H1 (cell line): ENCODE results near the gene RNF224. TPM values are rescaled to one million over a fixed set of nuclear protein-coding genes. Genes with fewer than 3 reads are reported as not detected.
A peak's percentile ranks its signal among the peaks of the same experiment; 100 is the strongest.

Source experiments
- CTCF ChIA-PET: fragments of 300-600 bp; sonication (Branson Sonifier 250); formaldehyde crosslinking; loops from one replicate; lab custom pipeline; 2021; ENCODE audit not compliant: partially characterized antibody; lab: Charles Lee
- POLR2A ChIA-PET: fragments of 300-600 bp; sonication (Branson Sonifier 250); formaldehyde crosslinking; loops from one replicate; lab custom pipeline; 2021; ENCODE audit warnings: inconsistent platforms; ENCODE audit not compliant: partially characterized antibody; lab: Charles Lee
- DNase-seq, 2 experiments: peaks; one replicate each; pipeline versions ENCODE4 v3.0.0 to v3.0.0-alpha.2; 2010 to 2022; ENCODE audit warnings: low spot score in 2 of 2, low read depth in 1 of 2, mixed read lengths in 1 of 2
- FAIRE-seq: peaks from 2 replicates; lab custom pipeline; 2011; peaks lifted over from hg19 to GRCh38; lab: Jason Lieb, UNC
- H2AFZ ChIP-seq: 2 replicates; pipeline ENCODE4 v1.8.1; 2012; ENCODE audit warnings: low read length, inconsistent platforms
- H2AK5ac ChIP-seq: 2 replicates; pipeline ENCODE4 v1.6.1; 2013; ENCODE audit warnings: low read depth, low read length
- H2BK120ac ChIP-seq: replicated peaks from 2 replicates; pipeline ENCODE3; 2013; ENCODE audit warnings: low read depth, low read length, inconsistent platforms
- H2BK12ac ChIP-seq: 2 replicates; pipeline ENCODE4 v1.6.1; 2013; ENCODE audit warnings: low read depth, low read length
- H2BK15ac ChIP-seq: 2 replicates; pipeline ENCODE4 v1.6.1; 2013; ENCODE audit warnings: low read length
- H2BK20ac ChIP-seq: 2 replicates; pipeline ENCODE4 v1.6.1; 2013; ENCODE audit warnings: low read length
- H2BK5ac ChIP-seq: 2 replicates; pipeline ENCODE4 v1.6.1; 2013; ENCODE audit warnings: low read depth, low read length
- H3K14ac ChIP-seq: 2 replicates; pipeline ENCODE4 v1.6.1; 2013; ENCODE audit warnings: inconsistent platforms; ENCODE audit not compliant: insufficient read length
- H3K18ac ChIP-seq: 2 replicates; pipeline ENCODE4 v1.6.1; 2013; ENCODE audit warnings: low read length; ENCODE audit errors: extremely low read depth
- H3K23ac ChIP-seq: 2 replicates; pipeline ENCODE4 v1.6.1; 2013; ENCODE audit warnings: inconsistent platforms; ENCODE audit not compliant: insufficient read length
- H3K23me2 ChIP-seq: 2 replicates; pipeline ENCODE4 v1.6.1; 2013; ENCODE audit warnings: low read depth, low read length
- H3K27ac ChIP-seq: 2 replicates; pipeline ENCODE4 v1.6.1; 2011; ENCODE audit warnings: low read depth, low read length, inconsistent platforms
- H3K27me3 ChIP-seq, 4 experiments: replicated peaks in 1 of 4; 1 replicate in 1 of 4; 2 replicates in 3 of 4; pipeline versions ENCODE4 v1.6.1 to v1.8.1; 2011 to 2013; ENCODE audit warnings: low read length in 3 of 4, mild to moderate bottlenecking in 3 of 4, inconsistent platforms in 2 of 4, mixed read lengths in 2 of 4, moderate library complexity in 1 of 4; ENCODE audit not compliant: control insufficient read depth in 3 of 4, insufficient read depth in 3 of 4; ENCODE audit errors: extremely low read depth in 1 of 4
- H3K36me3 ChIP-seq, 4 experiments: 2 replicates each; pipeline versions ENCODE4 v1.6.1 to v1.8.1; 2011 to 2013; ENCODE audit warnings: mild to moderate bottlenecking in 4 of 4, low read length in 3 of 4, moderate library complexity in 2 of 4, control low read depth in 1 of 4, inconsistent platforms in 1 of 4; ENCODE audit not compliant: insufficient read depth in 4 of 4, control insufficient read depth in 2 of 4
- H3K4ac ChIP-seq: replicated peaks from 2 replicates; pipeline ENCODE3; 2013; ENCODE audit warnings: low read length, low read depth, mixed read lengths, inconsistent platforms; ENCODE audit not compliant: insufficient read length
- H3K4me1 ChIP-seq, 4 experiments: replicated peaks in 1 of 4; 1 replicate in 1 of 4; 2 replicates in 3 of 4; pipeline versions ENCODE4 v1.6.1 to v1.8.1; 2011 to 2013; ENCODE audit warnings: low read length in 3 of 4, inconsistent platforms in 2 of 4, mixed read lengths in 1 of 4; ENCODE audit not compliant: insufficient read depth in 4 of 4, control insufficient read depth in 3 of 4
- H3K4me2 ChIP-seq, 2 experiments: 2 replicates each; pipeline versions ENCODE4 v1.6.1 to v1.8.1; 2011 to 2013; ENCODE audit warnings: low read depth in 2 of 2, low read length in 2 of 2, control low read depth in 1 of 2, inconsistent platforms in 1 of 2, mild to moderate bottlenecking in 1 of 2; ENCODE audit not compliant: insufficient read depth in 1 of 2
- H3K4me3 ChIP-seq, 4 experiments: fragments of 200-600, 300-600 bp in 1 of 4; sonication (generic), shearing (Covaris generic), sonication (Bioruptor Twin) in 1 of 4; 2 replicates each; pipeline versions ENCODE4 v1.5.1 to v1.8.1; 2011 to 2016; ENCODE audit warnings: low read length in 4 of 4, low read depth in 3 of 4, control low read depth in 2 of 4, inconsistent platforms in 2 of 4, mild to moderate bottlenecking in 2 of 4, mixed read lengths in 1 of 4, moderate library complexity in 1 of 4; ENCODE audit not compliant: insufficient read depth in 2 of 4; ENCODE audit errors: extremely low read depth in 1 of 4
- H3K56ac ChIP-seq: replicated peaks from 2 replicates; pipeline ENCODE3; 2013; ENCODE audit warnings: low read depth, mild to moderate bottlenecking, mixed read lengths, low read length, inconsistent platforms; ENCODE audit not compliant: insufficient read length
- H3K79me1 ChIP-seq: 2 replicates; pipeline ENCODE4 v1.6.1; 2013; ENCODE audit warnings: low read depth, low read length, control low read depth
- H3K79me2 ChIP-seq, 2 experiments: 2 replicates each; pipeline versions ENCODE4 v1.6.1 to v1.8.1; 2012 to 2013; ENCODE audit warnings: low read length in 2 of 2, mild to moderate bottlenecking in 2 of 2, inconsistent platforms in 1 of 2; ENCODE audit not compliant: insufficient read depth in 2 of 2, control insufficient read depth in 1 of 2
- H3K9ac ChIP-seq, 4 experiments: replicated peaks in 1 of 4; 1 replicate in 1 of 4; 2 replicates in 3 of 4; pipeline versions ENCODE4 v1.6.1 to v1.8.1; 2011 to 2013; ENCODE audit warnings: low read depth in 3 of 4, low read length in 3 of 4, control low read depth in 2 of 4, mild to moderate bottlenecking in 2 of 4, moderate library complexity in 2 of 4, inconsistent platforms in 1 of 4; ENCODE audit errors: extremely low read depth in 1 of 4
- H3K9me3 ChIP-seq, 2 experiments: 2 replicates each; pipeline versions ENCODE4 v1.6.1 to v1.8.1; 2012 to 2013; ENCODE audit warnings: mild to moderate bottlenecking in 2 of 2, moderate library complexity in 2 of 2, control low read depth in 1 of 2, inconsistent platforms in 1 of 2, low read depth in 1 of 2, low read length in 1 of 2, mixed read lengths in 1 of 2; ENCODE audit not compliant: insufficient read depth in 2 of 2
- H4K20me1 ChIP-seq, 2 experiments: replicated peaks in 1 of 2; 2 replicates each; pipeline versions ENCODE3 to v1.8.1; 2011 to 2013; ENCODE audit warnings: inconsistent platforms in 2 of 2, low read length in 2 of 2, mild to moderate bottlenecking in 1 of 2; ENCODE audit not compliant: insufficient read depth in 2 of 2, control insufficient read depth in 1 of 2
- H4K5ac ChIP-seq: 2 replicates; pipeline ENCODE4 v1.6.1; 2013; ENCODE audit warnings: low read length, low read depth, mixed read lengths, inconsistent platforms; ENCODE audit not compliant: insufficient read length
- H4K8ac ChIP-seq: 2 replicates; pipeline ENCODE4 v1.8.0; 2013; ENCODE audit warnings: mild to moderate bottlenecking, moderate library complexity, low read length, inconsistent platforms; ENCODE audit not compliant: insufficient read depth; ENCODE audit errors: extremely low read depth
- H4K91ac ChIP-seq: replicated peaks from 2 replicates; pipeline ENCODE3; 2013; ENCODE audit warnings: low read length, mixed read lengths, inconsistent platforms; ENCODE audit not compliant: insufficient read length
- BCL11A ChIP-seq, 2 experiments: IDR thresholded peaks; one replicate each; pipeline ENCODE4 v1.6.1; 2011; ENCODE audit warnings: low read depth in 2 of 2, low read length in 2 of 2, mild to moderate bottlenecking in 2 of 2
- BRCA1 ChIP-seq: IDR thresholded peaks from 2 replicates; pipeline ENCODE4 v1.6.1; 2012; ENCODE audit warnings: low read depth, low read length, improper control_type of control experiment
- CREB1 ChIP-seq: IDR thresholded peaks from 2 replicates; pipeline ENCODE4 v1.6.1; 2012; ENCODE audit warnings: inconsistent platforms
- GTF2F1 ChIP-seq: IDR thresholded peaks from 2 replicates; pipeline ENCODE4 v1.6.1; 2012; ENCODE audit warnings: low read depth, low read length, improper control_type of control experiment, borderline replicate concordance
- HDAC6 ChIP-seq: IDR thresholded peaks from one replicate; pipeline ENCODE4 v1.7.1; 2012; ENCODE audit warnings: low read depth, mild to moderate bottlenecking, inconsistent platforms, low read length, moderate library complexity
- KDM5A ChIP-seq: fragments of 200-600 bp; IDR thresholded peaks from 2 replicates; pipeline ENCODE4 v1.7.1; 2012; ENCODE audit warnings: mild to moderate bottlenecking, low read length, inconsistent platforms, mixed read lengths
- MAFK ChIP-seq: IDR thresholded peaks from 2 replicates; pipeline ENCODE4 v1.6.1; 2012; ENCODE audit warnings: low read depth, mild to moderate bottlenecking, improper control_type of control experiment, low read length
- NRF1 ChIP-seq: IDR thresholded peaks from 2 replicates; pipeline ENCODE4 v1.6.1; 2011; ENCODE audit warnings: mild to moderate bottlenecking, low read depth, low read length, improper control_type of control experiment
- RFX5 ChIP-seq: IDR thresholded peaks from 2 replicates; pipeline ENCODE4 v1.6.1; 2011; ENCODE audit warnings: low read depth, low read length, improper control_type of control experiment, borderline replicate concordance
- SIN3A ChIP-seq, 2 experiments: IDR thresholded peaks in 1 of 2; conservative IDR thresholded peaks in 1 of 2; 2 replicates each; pipeline ENCODE4 v1.6.1; 2011 to 2012; ENCODE audit warnings: low read length in 2 of 2, improper control_type of control experiment in 1 of 2, low read depth in 1 of 2, mild to moderate bottlenecking in 1 of 2
- SP2 ChIP-seq: IDR thresholded peaks from 2 replicates; pipeline ENCODE4 v1.6.1; 2012; ENCODE audit warnings: mild to moderate bottlenecking, low read length, inconsistent platforms
- SRF ChIP-seq: IDR thresholded peaks from 2 replicates; pipeline ENCODE4 v1.6.1; 2011; ENCODE audit warnings: mild to moderate bottlenecking, low read depth, low read length, moderate library complexity
- TCF12 ChIP-seq: IDR thresholded peaks from 2 replicates; pipeline ENCODE4 v1.6.1; 2011; ENCODE audit warnings: low read depth, mild to moderate bottlenecking, low read length
- WGBS, 2 experiments: shearing (Covaris generic) in 1 of 2; methylation state at CpG; one replicate each; pipeline versions ENCODE4 v1.1.6 to v1.1.7; 2013 to 2015; ENCODE audit warnings: low lambda C conversion rate in 2 of 2, mixed read lengths in 2 of 2, inconsistent platforms in 1 of 2, low coverage in 1 of 2, missing lambda C conversion rate in 1 of 2; ENCODE audit not compliant: insufficient replicate concordance in 2 of 2, insufficient coverage in 1 of 2, insufficient read length in 1 of 2; ENCODE audit errors: extremely low coverage in 1 of 2, missing lambda C conversion rate in 1 of 2; 5-methylcytosine and 5-hydroxymethylcytosine counted together
- polyA plus RNA-seq, 7 experiments: library from polyadenylated mRNA; depleted of rRNA in 3 of 7; stranded (reverse) in 5 of 7; unstranded in 2 of 7; fragments of >200 nt in 5 of 7; fragments of 200-250 nt in 2 of 7; gene quantifications; 1 replicate in 5 of 7; 2 replicates in 1 of 7; 4 replicates in 1 of 7; pipeline versions ENCODE4 v1.2.1 to v1.2.3, GENCODE V29; 2011 to 2013; ENCODE audit warnings: missing spikeins in 2 of 7, mixed read lengths in 2 of 7
- total RNA-seq: library from RNA; stranded (reverse); fragmentation: NEBNext Ultra II Directional; extraction: Animal tissue kit (Norgen Biotek cat#: 25700); gene quantifications from 2 replicates; pipeline ENCODE4 v1.2.1, GENCODE V29; 2021

Gene RNF224
- total and polyA plus RNA-seq, 2 of the 8 experiments (the other 6 are each of a cell fraction or from before 2014, with no cell fraction given), result 0.24 TPM; not detected in 1

- Histone ChIP-seq H3K9me3 (no peaks in the 10 kb centered on the region), H2AK5ac (no peak overlapping the region), H3K27me3 (no peaks in the 10 kb centered on the region), H2AFZ (no peak overlapping the region), H2BK120ac (no peak overlapping the region), H2BK15ac (no peak overlapping the region), H3K27ac (no peak overlapping the region), H3K56ac (no peak overlapping the region), H3K79me2 (no peaks in the 10 kb centered on the region), H3K4me2 (no peak overlapping the region), H3K36me3 (peaks cover 9 to 34% (median 24%) of the 10 kb centered on the region in 4 experiments), H2BK12ac (no peak overlapping the region), H3K79me1 (no peaks in the 10 kb centered on the region), H2BK5ac (peak overlapping the region; percentile 44; the same call in 1 of the 2 replicates), H4K91ac (no peak overlapping the region), H2BK20ac (no peak overlapping the region), H3K4me3 (no peak overlapping the region), H3K4me1 (no peaks in the 10 kb centered on the region), H3K14ac (no peak overlapping the region), H3K23ac (no peak overlapping the region), H4K8ac (no peak overlapping the region), H4K5ac (no peak overlapping the region), H3K23me2 (no peaks in the 10 kb centered on the region), H3K4ac (no peak overlapping the region), H4K20me1 (peaks cover 0 to 10% of the 10 kb centered on the region in 2 experiments), H3K9ac (no peak overlapping the region), H3K18ac (no peak overlapping the region)
- WGBS, 2 experiments, result 89% methylated on average over 10 of the region's 10 CpGs; no CpG with 5 or more reads in 1 of the 2 experiments
- DNase-seq, result no peak
- CTCF ChIA-PET, result interaction anchor here (3.2 to 5.3 kb wide), 2 partner anchors 16 to 26 kb away, joined by 10 to 29 read pairs; a partner anchor contains a TSS
- no peak for FAIRE-seq
- TF ChIP-seq GTF2F1, result no peak
- TF ChIP-seq KDM5A, result no peak
- no peak for TF ChIP-seq RFX5
- no peak for TF ChIP-seq NRF1
- no peak for TF ChIP-seq SIN3A (conservative IDR thresholded peaks at IDR 0.05 in 1 of 2, IDR thresholded peaks at IDR 0.05 in 1 of 2; ENCODE audit: low read depth in 1 of 2, low read length in 2 of 2)
- TF ChIP-seq SP2, result no peak
- TF ChIP-seq BCL11A (IDR thresholded peaks at IDR 0.05; ENCODE audit: low read depth in 2 of 2, low read length in 2 of 2), result no peak
- TF ChIP-seq SRF, result no peak
- TF ChIP-seq TCF12, result no peak
- no peak for TF ChIP-seq HDAC6
- no peak for TF ChIP-seq MAFK
- no peak for TF ChIP-seq BRCA1
- no peak for TF ChIP-seq CREB1
- POLR2A ChIA-PET, result interaction anchor here (47.8 to 69.9 kb wide), 2 partner anchors 7 to 29 kb away, joined by 1462 read pairs; partner anchors contain the start of genes CYSRT1, NDOR1, NELFB and RNF208
Measured at GRCh38 chr9:137263506-137263905, 36.2 kb downstream of the RNF224 start.
